ENCODE data around the gene LY86.
"Not testable (repeated sequence)": the region's sequence is repeated elsewhere in the genome, so short reads cannot be mapped to it uniquely, and the experiment has no call there.

LY86 gene

GRCh38 chr6:6613103-6613718 is 24.7 kb downstream of the LY86 start:
- peaks cover 11% of the 10 kb centered on the region for H3K27me3 ChIP-seq (replicated peaks; ENCODE audit: control insufficient read depth, insufficient read depth, low read length)
- not testable (repeated sequence) for DNase-seq (ENCODE audit: low read depth); H3K9me3 ChIP-seq (ENCODE audit: control insufficient read depth, low read length); H3K4me1 ChIP-seq (ENCODE audit: control insufficient read depth, insufficient read depth, low read length); H3K4me3 ChIP-seq (ENCODE audit: low read length); H3K36me3 ChIP-seq (ENCODE audit: control insufficient read depth, insufficient read depth, low read length, severe bottlenecking); H3K9ac ChIP-seq (ENCODE audit: low read length)

- H3K36me3 ChIP-seq (ENCODE audit: control insufficient read depth, insufficient read depth, low read length, severe bottlenecking): no peaks in the 10 kb centered on the region
- H3K4me1 ChIP-seq (ENCODE audit: control insufficient read depth, insufficient read depth, low read length): peaks cover 6% of the 10 kb centered on the region
- H3K9me3 ChIP-seq (ENCODE audit: control insufficient read depth, low read length): no peaks in the 10 kb centered on the region
- no peak for DNase-seq (ENCODE audit: low read depth)
- peaks cover 11% of the 10 kb centered on the region for H3K27me3 ChIP-seq (replicated peaks; ENCODE audit: control insufficient read depth, insufficient read depth, low read length)
- no peak overlapping the region for H3K4me3 ChIP-seq (ENCODE audit: low read length)
- H3K9ac ChIP-seq (ENCODE audit: low read length): no peak overlapping the region
These were observed 25.8 kb downstream of the LY86 start for GRCh38 chr6:6614096-6614982.

GRCh38 chr6:6614983-6615349 is 26.4 kb downstream of the LY86 start:
- no peaks in the 10 kb centered on the region for H3K9me3 ChIP-seq (ENCODE audit: control insufficient read depth, low read length)
- no peak for DNase-seq (ENCODE audit: low read depth)
- H3K4me3 ChIP-seq (ENCODE audit: low read length): no peak overlapping the region
- H3K4me1 ChIP-seq (ENCODE audit: control insufficient read depth, insufficient read depth, low read length): peaks cover 13% of the 10 kb centered on the region
- no peak overlapping the region for H3K9ac ChIP-seq (ENCODE audit: low read length)
- no peaks in the 10 kb centered on the region for H3K36me3 ChIP-seq (ENCODE audit: control insufficient read depth, insufficient read depth, low read length, severe bottlenecking)
- H3K27me3 ChIP-seq (replicated peaks; ENCODE audit: control insufficient read depth, insufficient read depth, low read length): peaks cover 11% of the 10 kb centered on the region

- Histone ChIP-seq H3K4me1 (ENCODE audit: control insufficient read depth, insufficient read depth, low read length) (peaks cover 14% of the 10 kb centered on the region), H3K9ac (ENCODE audit: low read length) (no peak overlapping the region)
These were observed 28.1 kb downstream of the LY86 start for GRCh38 chr6:6616656-6617055.

GRCh38 chr6:6619021-6619794 is 30.7 kb downstream of the LY86 start:
- H3K27me3 ChIP-seq (replicated peaks; ENCODE audit: control insufficient read depth, insufficient read depth, low read length): peaks cover 6% of the 10 kb centered on the region
- no peak for DNase-seq (ENCODE audit: low read depth)
- peaks cover 14% of the 10 kb centered on the region for H3K4me1 ChIP-seq (ENCODE audit: control insufficient read depth, insufficient read depth, low read length)
- no peaks in the 10 kb centered on the region for H3K36me3 ChIP-seq (ENCODE audit: control insufficient read depth, insufficient read depth, low read length, severe bottlenecking)
- no peak overlapping the region for H3K9ac ChIP-seq (ENCODE audit: low read length)
- H3K9me3 ChIP-seq (ENCODE audit: control insufficient read depth, low read length): no peaks in the 10 kb centered on the region
- no peak overlapping the region for H3K4me3 ChIP-seq (ENCODE audit: low read length)

More at GRCh38 chr6:6616656-6617055, 28.1 kb downstream of the LY86 start:
- Histone ChIP-seq H3K27me3 (replicated peaks; ENCODE audit: control insufficient read depth, insufficient read depth, low read length) (peaks cover 6% of the 10 kb centered on the region), H3K36me3 (ENCODE audit: control insufficient read depth, insufficient read depth, low read length, severe bottlenecking) (no peaks in the 10 kb centered on the region), H3K4me3 (ENCODE audit: low read length) (no peak overlapping the region), H3K9me3 (ENCODE audit: control insufficient read depth, low read length) (no peaks in the 10 kb centered on the region)
- no peak for DNase-seq (ENCODE audit: low read depth)

- Histone ChIP-seq H3K36me3 (ENCODE audit: control insufficient read depth, insufficient read depth, low read length, severe bottlenecking) (no peaks in the 10 kb centered on the region), H3K9ac (ENCODE audit: low read length) (no peak overlapping the region), H3K4me1 (ENCODE audit: control insufficient read depth, insufficient read depth, low read length) (peaks cover 14% of the 10 kb centered on the region), H3K4me3 (ENCODE audit: low read length) (no peak overlapping the region), H3K27me3 (replicated peaks; ENCODE audit: control insufficient read depth, insufficient read depth, low read length) (peaks cover 6% of the 10 kb centered on the region), H3K9me3 (ENCODE audit: control insufficient read depth, low read length) (no peaks in the 10 kb centered on the region)
- DNase-seq (ENCODE audit: low read depth): no peak
These were observed 32.4 kb downstream of the LY86 start for GRCh38 chr6:6620766-6621425.

- Histone ChIP-seq H3K9me3 (ENCODE audit: control insufficient read depth, low read length) (no peaks in the 10 kb centered on the region), H3K36me3 (ENCODE audit: control insufficient read depth, insufficient read depth, low read length, severe bottlenecking) (no peaks in the 10 kb centered on the region), H3K27me3 (replicated peaks; ENCODE audit: control insufficient read depth, insufficient read depth, low read length) (peaks cover 14% of the 10 kb centered on the region), H3K9ac (ENCODE audit: low read length) (no peak overlapping the region), H3K4me3 (ENCODE audit: low read length) (no peak overlapping the region), H3K4me1 (ENCODE audit: control insufficient read depth, insufficient read depth, low read length) (peaks cover 14% of the 10 kb centered on the region)
- no peak for DNase-seq (ENCODE audit: low read depth)
These were observed 34.0 kb downstream of the LY86 start for GRCh38 chr6:6622501-6622900.

- no peak overlapping the region for H3K9ac ChIP-seq (ENCODE audit: low read length)
- peaks cover 20% of the 10 kb centered on the region for H3K27me3 ChIP-seq (replicated peaks; ENCODE audit: control insufficient read depth, insufficient read depth, low read length)
- no peaks in the 10 kb centered on the region for H3K36me3 ChIP-seq (ENCODE audit: control insufficient read depth, insufficient read depth, low read length, severe bottlenecking)
- no peak for DNase-seq (ENCODE audit: low read depth)
- no peak overlapping the region for H3K4me3 ChIP-seq (ENCODE audit: low read length)
- peaks cover 14% of the 10 kb centered on the region for H3K4me1 ChIP-seq (ENCODE audit: control insufficient read depth, insufficient read depth, low read length)
- H3K9me3 ChIP-seq (ENCODE audit: control insufficient read depth, low read length): no peaks in the 10 kb centered on the region
These were observed 35.0 kb downstream of the LY86 start for GRCh38 chr6:6623553-6623952.

- Histone ChIP-seq H3K27me3 (replicated peaks; ENCODE audit: control insufficient read depth, insufficient read depth, low read length) (peaks cover 27% of the 10 kb centered on the region), H3K9me3 (ENCODE audit: control insufficient read depth, low read length) (no peaks in the 10 kb centered on the region), H3K4me1 (ENCODE audit: control insufficient read depth, insufficient read depth, low read length) (peaks cover 7% of the 10 kb centered on the region), H3K4me3 (ENCODE audit: low read length) (no peak overlapping the region), H3K9ac (ENCODE audit: low read length) (no peak overlapping the region), H3K36me3 (ENCODE audit: control insufficient read depth, insufficient read depth, low read length, severe bottlenecking) (no peaks in the 10 kb centered on the region)
- DNase-seq (ENCODE audit: low read depth): no peak
These were observed 35.9 kb downstream of the LY86 start for GRCh38 chr6:6624269-6624990.

- no peaks in the 10 kb centered on the region for H3K4me1 ChIP-seq (ENCODE audit: control insufficient read depth, insufficient read depth, low read length)
- no peak for DNase-seq (ENCODE audit: low read depth)
- peaks cover 34% of the 10 kb centered on the region for H3K27me3 ChIP-seq (replicated peaks; ENCODE audit: control insufficient read depth, insufficient read depth, low read length)
- no peaks in the 10 kb centered on the region for H3K36me3 ChIP-seq (ENCODE audit: control insufficient read depth, insufficient read depth, low read length, severe bottlenecking)
- H3K9ac ChIP-seq (ENCODE audit: low read length): no peak overlapping the region
- no peak overlapping the region for H3K4me3 ChIP-seq (ENCODE audit: low read length)
- H3K9me3 ChIP-seq (ENCODE audit: control insufficient read depth, low read length): no peaks in the 10 kb centered on the region
These were observed 37.7 kb downstream of the LY86 start for GRCh38 chr6:6626187-6626586.

Data from adipocyte (in vitro differentiated cells).